GM12891 (cell line): ENCODE data around the gene SLC25A17.

Experiments
- PAX5 ChIP-seq: IDR thresholded peaks from 2 replicates; pipeline ENCODE4 v1.6.1; 2011; ENCODE audit warnings: low read length, moderate library complexity, mild to moderate bottlenecking; ENCODE audit not compliant: insufficient read depth, severe bottlenecking
- POLR2A ChIP-seq: IDR thresholded peaks from 2 replicates; pipeline ENCODE4 v1.6.1; 2011; ENCODE audit warnings: low read depth, low read length, control low read depth
- POLR2AphosphoS5 ChIP-seq: IDR thresholded peaks from 2 replicates; pipeline ENCODE4 v1.6.1; 2011; ENCODE audit warnings: low read depth, low read length, control low read depth
- SPI1 ChIP-seq: IDR thresholded peaks from 2 replicates; pipeline ENCODE4 v1.6.1; 2011; ENCODE audit warnings: low read depth, low read length, control low read depth
- TAF1 ChIP-seq: IDR thresholded peaks from 2 replicates; pipeline ENCODE4 v1.6.1; 2011; ENCODE audit warnings: low read depth, low read length, control low read depth

DNA sequence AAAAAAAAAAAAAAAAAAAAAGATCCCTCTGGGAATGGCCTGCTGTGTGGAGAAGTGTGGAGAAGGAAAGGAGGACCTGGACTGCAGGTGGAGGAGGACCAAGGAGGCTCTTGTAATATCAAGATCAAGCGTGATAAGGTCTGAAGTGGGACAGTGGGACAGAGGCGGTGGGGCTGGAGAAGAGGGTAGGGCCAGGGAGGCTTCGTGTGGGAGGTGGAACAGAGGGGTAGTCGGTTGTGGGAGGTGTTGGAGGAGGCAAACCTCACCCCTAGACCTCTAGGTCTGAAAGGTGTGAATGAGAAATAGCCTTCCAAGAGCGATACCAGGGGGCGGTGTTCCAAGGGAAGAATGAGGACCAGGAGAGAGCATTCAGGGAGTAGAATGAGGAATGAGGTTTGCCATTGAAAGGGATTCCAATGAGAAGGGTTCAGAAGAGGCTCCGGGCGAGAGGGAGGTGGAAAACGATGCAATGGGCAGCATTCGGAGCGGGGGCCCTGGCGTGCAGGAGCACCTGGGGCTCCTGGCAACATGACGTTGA lies 95.7 kb downstream of the SLC25A17 start:
- TF ChIP-seq POLR2AphosphoS5 (no peak), POLR2A (no peak), TAF1 (no peak), PAX5 (no peak), SPI1 (no peak)
